Stimulated activated CD4-positive, alpha-beta T cell treated with anti-CD3 and anti-CD28 coated beads, TNF-alpha, amount 100 ng/mL, for 24 hours (primary cell): Measurements from ENCODE around the gene GBP2.

ENCODE experiments used
- DNase-seq, 3 experiments: peaks; one replicate each; pipeline ENCODE4 v3.0.0-alpha.2; 2020; ENCODE audit warnings: low read depth in 3 of 3

Gene GBP2

GRCh38 chr1:89065079-89065868 is 60.6 kb downstream of the GBP2 start, which contains the start of gene GBP1:
TSS of gene GBP1 (minus strand) at chr1:89065208. CDS start at chr1:89063234, 1,974 bp downstream.
- DNase-seq = no peak

- DNase-seq = no peak
Measured at GRCh38 chr1:89064632-89065031, 61.3 kb downstream of the GBP2 start.

GRCh38 chr1:89063094-89063493 is 62.8 kb downstream of the GBP2 start:
- DNase-seq = no peak

- DNase-seq = no peak
Measured at GRCh38 chr1:89060091-89060490, 65.8 kb downstream of the GBP2 start.
